Activated CD4-positive, alpha-beta T cell treated with anti-CD3 and anti-CD28 coated beads for 36 hours (primary cell): ENCODE data around the gene NTHL1. TPM values are rescaled to one million over a fixed set of nuclear protein-coding genes. Genes with fewer than 3 reads are reported as not detected.

ENCODE experiments used
- ATAC-seq: fragments of 200-7000 bp; cut with Tn5 transposase; one replicate; pipeline ENCODE4 v1.10.0; 2021; ENCODE audit warnings: mild to moderate bottlenecking, moderate library complexity
- CTCF ChIA-PET: fragments of 350-600 bp; sonication (Branson Sonifier 250); formaldehyde crosslinking; loops from one replicate; lab custom pipeline; 2021; ENCODE audit warnings: antibody characterized with exemption; lab: Charles Lee
- POLR2A ChIA-PET: fragments of 350-600 bp; sonication (Branson Sonifier 250); formaldehyde crosslinking; loops from one replicate; lab custom pipeline; 2021; ENCODE audit warnings: antibody characterized with exemption, inconsistent platforms; lab: Charles Lee
- DNase-seq: peaks from one replicate; pipeline ENCODE4 v3.0.0-alpha.2; 2020
- H3K27ac Mint-ChIP-seq: one replicate; pipeline ENCODE4 v1.8.0; 2021; ENCODE audit warnings: mixed read lengths
- H3K27me3 Mint-ChIP-seq: one replicate; pipeline ENCODE4 v1.8.0; 2021; ENCODE audit warnings: mixed read lengths
- H3K36me3 Mint-ChIP-seq: one replicate; pipeline ENCODE4 v1.8.0; 2021; ENCODE audit warnings: low read depth, mixed read lengths
- H3K4me1 Mint-ChIP-seq: one replicate; pipeline ENCODE4 v1.8.0; 2021; ENCODE audit warnings: mixed read lengths
- H3K4me3 Mint-ChIP-seq: one replicate; pipeline ENCODE4 v1.8.0; 2021; ENCODE audit warnings: mild to moderate bottlenecking, moderate library complexity, mixed read lengths
- H3K9me3 Mint-ChIP-seq: one replicate; pipeline ENCODE4 v1.8.0; 2021; ENCODE audit warnings: low read depth, mixed read lengths
- intact Hi-C, 2 experiments: fragments of 100-400 bp; cut with DNase I in 1 of 2; cut with micrococcal nuclease in 1 of 2; formaldehyde crosslinking; loops; one replicate each; pipeline versions ENCODE4 v1.14.2 to v1.15.1; 2022 to 2024; cut with DNase I, micrococcal nuclease
- total RNA-seq, 2 experiments: library from RNA; stranded (reverse); gene quantifications; one replicate each; pipeline ENCODE4 v1.2.3, GENCODE V29; 2021

NTHL1 gene
- total RNA-seq, 2 experiments from 2014 or later: 22.6 to 26.1 TPM

- ATAC-seq (no peak), DNase-seq (no peak)
- peaks cover 1% of the 10 kb centered on the region for H3K36me3 Mint-ChIP-seq
- no peaks in the 10 kb centered on the region for H3K27me3 Mint-ChIP-seq
- peaks cover 18% of the 10 kb centered on the region for H3K4me1 Mint-ChIP-seq
- ChIA-PET POLR2A (interaction anchor here (0.6 to 1.5 kb wide), 3 partner anchors 19 to 219 kb away, joined by 3 to 8 read pairs (median 3); partner anchors contain the start of genes FAHD1, NHERF2 and RPS2), CTCF (interaction anchor here (1.0 to 1.9 kb wide), 2 partner anchors 90 to 94 kb away, joined by 3 to 4 read pairs; partner anchors contain the start of gene PKD1)
- no peaks in the 10 kb centered on the region for H3K9me3 Mint-ChIP-seq
- intact Hi-C loops: loop anchor here in 1 of 2 experiments (2.0 to 5.0 kb wide), 5 partner anchors 81 to 979 kb away; partner anchors contain the start of genes CCNF, MAPK8IP3, RPS2 and THOC6
- H3K27ac Mint-ChIP-seq: peak overlapping the region; percentile 31
- H3K4me3 Mint-ChIP-seq: peak overlapping the region; percentile 89
Measured at GRCh38 chr16:2045965-2046892, 1.4 kb downstream of the NTHL1 start.

- ChIA-PET CTCF (no interaction called here), POLR2A (no interaction called here)
- no peak overlapping the region for H3K27ac Mint-ChIP-seq
- no peak for DNase-seq
- no peaks in the 10 kb centered on the region for H3K9me3 Mint-ChIP-seq
- ATAC-seq: no peak
- peaks cover 1% of the 10 kb centered on the region for H3K36me3 Mint-ChIP-seq
- H3K4me3 Mint-ChIP-seq: no peak overlapping the region
- intact Hi-C loops: no loop called here
- peaks cover 18% of the 10 kb centered on the region for H3K4me1 Mint-ChIP-seq
- no peaks in the 10 kb centered on the region for H3K27me3 Mint-ChIP-seq
Measured at GRCh38 chr16:2044541-2044940, 3.1 kb downstream of the NTHL1 start.

- DNase-seq: no peak
- Mint-ChIP-seq H3K27me3 (no peaks in the 10 kb centered on the region), H3K4me3 (no peak overlapping the region), H3K27ac (no peak overlapping the region), H3K4me1 (peaks cover 14% of the 10 kb centered on the region), H3K36me3 (peaks cover 1% of the 10 kb centered on the region), H3K9me3 (no peaks in the 10 kb centered on the region)
- intact Hi-C loops: no loop called here
- ChIA-PET POLR2A (no interaction called here), CTCF (no interaction called here)
- ATAC-seq: no peak
Measured at GRCh38 chr16:2043667-2044451, 3.8 kb downstream of the NTHL1 start.

DNA sequence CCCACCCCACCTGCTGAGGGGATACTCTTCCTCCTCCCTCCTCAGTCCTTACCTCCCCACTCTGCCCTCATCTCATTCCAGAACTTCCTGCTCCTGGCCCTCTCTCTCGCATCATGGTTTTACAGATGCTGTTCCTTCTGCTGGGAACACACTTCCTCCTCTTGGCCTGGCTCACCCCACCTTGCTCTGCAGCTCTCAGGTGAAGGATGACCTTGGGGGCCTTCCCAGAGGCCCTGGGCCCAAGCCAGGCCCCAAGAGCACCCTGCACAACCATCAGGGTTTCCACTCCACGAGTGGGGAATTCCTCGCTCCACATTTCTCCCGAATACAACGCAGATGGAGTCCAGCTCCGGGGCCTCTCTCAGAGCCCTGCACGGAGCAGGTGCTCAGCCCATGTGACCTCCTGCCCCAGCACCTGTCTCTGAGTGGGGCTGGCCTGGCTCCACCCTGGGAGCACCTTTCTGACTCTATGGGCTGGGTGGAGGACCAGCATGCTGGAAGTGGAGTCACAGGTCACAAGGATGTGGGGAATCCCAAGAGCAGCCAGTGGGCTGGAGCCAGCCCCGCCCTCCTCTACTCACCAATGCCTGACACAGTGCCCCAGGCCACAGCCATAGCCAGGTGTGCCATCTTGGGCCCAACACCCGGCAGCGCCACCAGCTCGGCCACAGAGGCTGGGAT is 4.5 kb downstream of the NTHL1 start:
- Mint-ChIP-seq H3K4me3 (no peak overlapping the region), H3K9me3 (no peaks in the 10 kb centered on the region), H3K27ac (no peak overlapping the region), H3K27me3 (no peaks in the 10 kb centered on the region), H3K4me1 (peaks cover 8% of the 10 kb centered on the region), H3K36me3 (peaks cover 1% of the 10 kb centered on the region)
- DNase-seq: no peak
- CTCF ChIA-PET: no interaction called here
- intact Hi-C loops: no loop called here
- POLR2A ChIA-PET: no interaction called here
- ATAC-seq: no peak

GRCh38 chr16:2042171-2042985 is 5.3 kb downstream of the NTHL1 start:
- H3K9me3 Mint-ChIP-seq: no peaks in the 10 kb centered on the region
- H3K4me3 Mint-ChIP-seq: no peak overlapping the region
- ATAC-seq: no peak
- ChIA-PET CTCF (no interaction called here), POLR2A (no interaction called here)
- peaks cover 1% of the 10 kb centered on the region for H3K36me3 Mint-ChIP-seq
- H3K27me3 Mint-ChIP-seq: no peaks in the 10 kb centered on the region
- peaks cover 8% of the 10 kb centered on the region for H3K4me1 Mint-ChIP-seq
- H3K27ac Mint-ChIP-seq: no peak overlapping the region
- intact Hi-C loops: no loop called here
- DNase-seq: no peak

GRCh38 chr16:2040787-2041522 is 6.7 kb downstream of the NTHL1 start:
- no peaks in the 10 kb centered on the region for H3K27me3 Mint-ChIP-seq
- ATAC-seq: no peak
- H3K4me3 Mint-ChIP-seq: no peak overlapping the region
- H3K36me3 Mint-ChIP-seq: no peaks in the 10 kb centered on the region
- intact Hi-C loops: no loop called here
- H3K4me1 Mint-ChIP-seq: no peaks in the 10 kb centered on the region
- ChIA-PET CTCF (interaction anchor here (0.6 kb wide), 2 partner anchors 107 to 475 kb away, joined by 3 read pairs; no protein-coding TSS in a partner anchor), POLR2A (interaction anchor here (0.6 kb wide), 1 partner anchor 27 kb away, joined by 3 read pairs; no protein-coding TSS in a partner anchor)
- no peak overlapping the region for H3K27ac Mint-ChIP-seq
- DNase-seq: no peak
- H3K9me3 Mint-ChIP-seq: no peaks in the 10 kb centered on the region

- intact Hi-C loops: no loop called here
- Mint-ChIP-seq H3K9me3 (no peaks in the 10 kb centered on the region), H3K27me3 (no peaks in the 10 kb centered on the region), H3K36me3 (no peaks in the 10 kb centered on the region), H3K27ac (no peak overlapping the region), H3K4me1 (no peaks in the 10 kb centered on the region), H3K4me3 (no peak overlapping the region)
- CTCF ChIA-PET: no interaction called here
- ATAC-seq: no peak
- POLR2A ChIA-PET: interaction anchor here (0.6 kb wide), 1 partner anchor 28 kb away, joined by 3 read pairs; no protein-coding TSS in a partner anchor
- no peak for DNase-seq
Measured at GRCh38 chr16:2040041-2040786, 7.4 kb downstream of the NTHL1 start.

DNA sequence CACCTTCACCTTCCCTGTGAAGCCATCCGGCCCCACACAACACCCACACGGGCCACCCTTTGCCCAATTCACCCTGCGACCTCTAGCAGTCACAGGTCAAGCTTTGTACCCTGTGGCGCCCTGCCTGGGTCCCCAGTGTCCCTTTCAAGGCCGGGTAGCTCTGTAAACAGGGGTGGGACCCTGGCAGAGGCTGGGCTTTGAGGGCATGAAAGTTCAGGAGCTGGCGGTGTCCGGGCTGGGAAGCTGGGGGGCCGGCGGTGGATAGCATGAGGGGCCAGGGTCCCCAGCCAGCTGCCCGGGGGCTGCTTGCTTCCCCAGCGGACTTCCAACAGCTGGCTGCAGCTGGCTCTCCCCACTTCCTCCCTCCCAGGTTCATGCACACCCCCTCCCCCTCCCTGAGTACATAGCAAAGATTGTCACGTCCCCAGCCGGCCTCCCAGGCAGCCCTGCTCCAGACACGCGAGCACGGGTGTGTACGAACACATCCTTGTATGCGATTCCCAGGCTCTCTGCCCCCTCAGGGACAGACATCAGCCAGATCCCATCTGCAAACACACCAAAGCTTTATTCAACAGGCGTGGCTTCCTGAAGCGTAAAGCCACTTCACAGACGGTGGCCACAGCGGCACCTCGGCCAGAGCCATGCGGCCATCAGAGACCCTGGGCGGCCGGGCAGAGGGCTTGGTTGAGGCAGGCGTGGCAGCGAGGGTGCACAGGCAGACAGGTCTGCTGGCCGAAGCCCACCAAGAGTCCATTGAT is 8.2 kb downstream of the NTHL1 start:
- no peaks in the 10 kb centered on the region for H3K4me1 Mint-ChIP-seq
- no peaks in the 10 kb centered on the region for H3K36me3 Mint-ChIP-seq
- ChIA-PET CTCF (interaction anchor here (0.6 to 0.7 kb wide), 2 partner anchors 12 to 554 kb away, joined by 3 read pairs; no protein-coding TSS in a partner anchor), POLR2A (no interaction called here)
- no peak for ATAC-seq
- DNase-seq: no peak
- intact Hi-C loops: no loop called here
- no peaks in the 10 kb centered on the region for H3K9me3 Mint-ChIP-seq
- no peaks in the 10 kb centered on the region for H3K27me3 Mint-ChIP-seq
- no peak overlapping the region for H3K27ac Mint-ChIP-seq
- no peak overlapping the region for H3K4me3 Mint-ChIP-seq
